HEK293T (cell line): ENCODE measurements around the gene PEMT.

Source experiments
- CTBP1 ChIP-seq: fragments of 450-650 bp; IDR thresholded peaks from 2 replicates; pipeline ENCODE4 v1.6.1; 2016; ENCODE audit warnings: borderline replicate concordance
- ELF4 ChIP-seq: fragments of 450-650 bp; IDR thresholded peaks from 2 replicates; pipeline ENCODE4 v1.6.1; 2017; ENCODE audit warnings: antibody characterized with exemption
- FOXA1 ChIP-seq: fragments of 450-650 bp; IDR thresholded peaks from 2 replicates; pipeline ENCODE4 v1.6.1; 2016; ENCODE audit warnings: mild to moderate bottlenecking
- FOXK2 ChIP-seq: fragments of 450-650 bp; IDR thresholded peaks from 2 replicates; pipeline ENCODE4 v1.6.1; 2016; ENCODE audit warnings: mild to moderate bottlenecking
- FOXM1 ChIP-seq: fragments of 450-650 bp; IDR thresholded peaks from 2 replicates; pipeline ENCODE4 v1.6.1; 2017; ENCODE audit warnings: mild to moderate bottlenecking, borderline replicate concordance
- HDGF ChIP-seq: fragments of 450-650 bp; IDR thresholded peaks from 2 replicates; pipeline ENCODE4 v1.6.1; 2017; ENCODE audit warnings: antibody characterized with exemption, borderline replicate concordance
- L3MBTL2 ChIP-seq: fragments of 450-650 bp; conservative IDR thresholded peaks from 2 replicates; pipeline ENCODE4 v1.6.1; 2016; ENCODE audit warnings: mild to moderate bottlenecking
- SP1 ChIP-seq: fragments of 450-650 bp; IDR thresholded peaks from 2 replicates; pipeline ENCODE4 v1.6.1; 2017
- SUZ12 ChIP-seq: fragments of 450-650 bp; IDR thresholded peaks from 2 replicates; pipeline ENCODE4 v1.6.1; 2016; ENCODE audit warnings: mild to moderate bottlenecking
- TARDBP ChIP-seq: fragments of 450-650 bp; IDR thresholded peaks from 2 replicates; pipeline ENCODE4 v1.6.1; 2016

DNA sequence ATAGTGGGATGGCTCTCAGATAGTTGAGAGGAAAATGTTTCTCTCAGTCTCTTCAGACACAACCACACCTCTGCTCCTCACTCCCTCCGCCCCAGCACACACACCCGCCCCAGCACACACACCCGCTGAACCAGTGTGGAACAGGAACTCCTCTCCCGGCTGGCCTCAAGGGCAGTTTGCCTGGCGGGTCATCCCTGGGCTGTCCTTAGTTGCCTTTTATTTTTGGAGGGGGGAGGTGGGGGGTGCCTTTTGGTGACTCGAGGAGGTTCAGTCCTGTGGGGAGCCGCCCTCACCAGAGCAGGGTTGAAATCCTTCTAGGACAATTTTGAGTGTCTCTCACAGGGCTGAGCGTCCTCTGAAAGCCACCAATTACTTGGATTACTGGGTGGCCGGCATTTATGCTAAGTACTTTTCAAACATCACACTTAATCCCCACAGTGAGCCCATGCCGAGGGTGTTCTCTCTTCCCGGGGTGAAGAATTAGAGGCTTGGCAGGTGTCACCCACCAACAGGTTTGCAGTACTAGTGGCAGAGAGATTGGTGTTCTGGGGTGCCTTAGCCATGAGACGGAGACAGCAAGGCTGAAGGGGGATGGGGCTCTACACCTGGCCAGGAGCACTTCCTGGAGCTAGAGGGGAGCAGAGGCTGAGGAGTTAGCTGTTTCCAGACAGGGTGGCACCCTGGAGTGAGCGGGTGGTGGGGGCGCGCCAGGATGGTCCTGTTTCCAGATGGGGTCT is 98.1 kb downstream of the PEMT start:
- TF ChIP-seq L3MBTL2 = no peak
- TF ChIP-seq HDGF = no peak
- no peak for TF ChIP-seq FOXA1
- no peak for TF ChIP-seq FOXM1
- TF ChIP-seq SUZ12 = no peak
- TF ChIP-seq SP1 = no peak
- TF ChIP-seq FOXK2 = no peak
- no peak for TF ChIP-seq TARDBP
- no peak for TF ChIP-seq ELF4
- no peak for TF ChIP-seq CTBP1
